Measurements from ENCODE around the gene FSCN2. TPM values are rescaled to one million over a fixed set of nuclear protein-coding genes. Genes with fewer than 3 reads are reported as not detected.

Gene FSCN2
- total RNA-seq, 1 experiment from 2014 or later = 0.31 TPM

- TF ChIP-seq ZNF281 (CRISPR knock-in tag; IDR thresholded peaks at IDR 0.05) (no peak), FOXP1 (CRISPR knock-in tag; IDR thresholded peaks at IDR 0.05; ENCODE audit: borderline replicate concordance) (no peak), RORB (CRISPR knock-in tag; IDR thresholded peaks at IDR 0.05) (no peak)
Measured at GRCh38 chr17:81563861-81564586, 35.8 kb downstream of the FSCN2 start (continued).

- Mint-ChIP-seq H3K27ac (no peak overlapping the region), H3K36me3 (peaks cover 53% of the 10 kb centered on the region), H3K9me3 (no peaks in the 10 kb centered on the region), H3K4me1 (no peaks in the 10 kb centered on the region), H3K27me3 (ENCODE audit: low read depth) (no peaks in the 10 kb centered on the region), H3K4me3 (no peak overlapping the region)
- DNase-seq (ENCODE audit: low spot score) (no peak), ATAC-seq (no peak)
- TF ChIP-seq ZBTB21 (CRISPR knock-in tag; IDR thresholded peaks at IDR 0.05; ENCODE audit: borderline replicate concordance) (no peak), ATF3 (CRISPR knock-in tag; conservative IDR thresholded peaks at IDR 0.05) (no peak), ZNF423 (CRISPR knock-in tag; IDR thresholded peaks at IDR 0.05) (no peak), JAZF1 (CRISPR knock-in tag; IDR thresholded peaks at IDR 0.05) (no peak), RORB (CRISPR knock-in tag; IDR thresholded peaks at IDR 0.05) (no peak), CREM (CRISPR knock-in tag; IDR thresholded peaks at IDR 0.05) (no peak), CBFB (CRISPR knock-in tag; IDR thresholded peaks at IDR 0.05; ENCODE audit: low read depth) (no peak), NFATC4 (CRISPR knock-in tag; IDR thresholded peaks at IDR 0.05) (no peak), ZNF263 (CRISPR knock-in tag; IDR thresholded peaks at IDR 0.05; ENCODE audit: low read depth) (no peak), HMGXB4 (CRISPR knock-in tag; IDR thresholded peaks at IDR 0.05) (no peak), ZNF416 (CRISPR knock-in tag; IDR thresholded peaks at IDR 0.05) (no peak)
- ChIA-PET CTCF (no interaction called here), POLR2A (no interaction called here)
Measured at GRCh38 chr17:81564778-81565177, 36.6 kb downstream of the FSCN2 start.

GRCh38 chr17:81565231-81565630 is 37.1 kb downstream of the FSCN2 start:
- H3K36me3 Mint-ChIP-seq = peaks cover 58% of the 10 kb centered on the region

More at GRCh38 chr17:81565231-81565630, 37.1 kb downstream of the FSCN2 start:
- DNase-seq (ENCODE audit: low spot score) = no peak
- POLR2A ChIA-PET = interaction anchor here (0.7 kb wide), 1 partner anchor 9 kb away, joined by 3 read pairs; no protein-coding TSS in a partner anchor
- H3K4me1 Mint-ChIP-seq = no peaks in the 10 kb centered on the region
- no peak overlapping the region for H3K4me3 Mint-ChIP-seq
- CTCF ChIA-PET = no interaction called here
- no peak for TF ChIP-seq ZNF512 (CRISPR knock-in tag; IDR thresholded peaks at IDR 0.05; ENCODE audit: borderline replicate concordance)
- no peak overlapping the region for H3K27ac Mint-ChIP-seq
- no peaks in the 10 kb centered on the region for H3K9me3 Mint-ChIP-seq
- H3K27me3 Mint-ChIP-seq (ENCODE audit: low read depth) = no peaks in the 10 kb centered on the region
- ATAC-seq = no peak
